Neural cell (in vitro differentiated cells): ENCODE results near the gene TAOK2. TPM values are rescaled to one million over a fixed set of nuclear protein-coding genes. Genes with fewer than 3 reads are reported as not detected.

Experiments used
- H2AFZ ChIP-seq: fragments of 200-600, 300-800 bp; sonication (generic), shearing (Covaris generic); 2 replicates; pipeline ENCODE4 v1.6.0; 2014; ENCODE audit warnings: low read depth, mild to moderate bottlenecking, antibody characterized with exemption, low read length, moderate library complexity
- H3F3A ChIP-seq: fragments of 200-600 bp; shearing (Covaris generic); 2 replicates; pipeline ENCODE4 v1.6.1; 2016; ENCODE audit warnings: mild to moderate bottlenecking, moderate library complexity, mixed read lengths, antibody characterized with exemption, low read length; ENCODE audit not compliant: insufficient read depth, poor library complexity, severe bottlenecking
- H3K27ac ChIP-seq: fragments of 200-600, 300-800 bp; sonication (generic), shearing (Covaris generic); 2 replicates; pipeline ENCODE4 v1.5.1; 2014; ENCODE audit warnings: mild to moderate bottlenecking, low read length, moderate library complexity
- H3K27me3 ChIP-seq: fragments of 300-800, 200-600 bp; sonication (generic), shearing (Covaris generic); 2 replicates; pipeline ENCODE4 v1.6.0; 2014; ENCODE audit warnings: mild to moderate bottlenecking, low read depth, low read length, moderate library complexity; ENCODE audit not compliant: insufficient read depth
- H3K36me3 ChIP-seq: fragments of 300-800, 200-600 bp; sonication (generic), shearing (Covaris generic); 2 replicates; pipeline ENCODE4 v1.5.1; 2014; ENCODE audit warnings: mild to moderate bottlenecking, antibody characterized with exemption, low read length, moderate library complexity; ENCODE audit not compliant: insufficient read depth
- H3K4me2 ChIP-seq: fragments of 300-800, 200-600 bp; sonication (generic), shearing (Covaris generic); 2 replicates; pipeline ENCODE4 v1.6.0; 2014; ENCODE audit warnings: mild to moderate bottlenecking, low read length
- H3K4me3 ChIP-seq: fragments of 300-800, 200-600 bp; sonication (generic), shearing (Covaris generic); 2 replicates; pipeline ENCODE4 v1.5.1; 2014; ENCODE audit warnings: mild to moderate bottlenecking, low read length, moderate library complexity
- H3K79me2 ChIP-seq: fragments of 200-600 bp; shearing (Covaris generic); replicated peaks from 2 replicates; pipeline ENCODE4 v1.6.0; 2014; ENCODE audit warnings: mild to moderate bottlenecking, low read length, moderate library complexity; ENCODE audit not compliant: insufficient read depth
- H3K9ac ChIP-seq: fragments of 300-800, 200-600 bp; sonication (generic), shearing (Covaris generic); 2 replicates; pipeline ENCODE4 v1.6.1; 2016; ENCODE audit warnings: mild to moderate bottlenecking, low read length, mixed read lengths
- H3K9me2 ChIP-seq: fragments of 200-600 bp; shearing (Covaris generic); 2 replicates; pipeline ENCODE4 v1.6.1; 2016; ENCODE audit warnings: mild to moderate bottlenecking, low read length, mixed read lengths; ENCODE audit not compliant: insufficient read depth
- H3K9me3 ChIP-seq: fragments of 200-600, 300-800 bp; sonication (generic), shearing (Covaris generic); 2 replicates; pipeline ENCODE4 v1.6.1; 2016; ENCODE audit warnings: mild to moderate bottlenecking, mixed run types, low read length, moderate library complexity, mixed read lengths
- H4K20me1 ChIP-seq: fragments of 200-600 bp; shearing (Covaris generic); 2 replicates; pipeline ENCODE4 v1.6.1; 2016; ENCODE audit warnings: mild to moderate bottlenecking, mixed run types; ENCODE audit not compliant: insufficient read depth
- EP300 ChIP-seq: fragments of 450-650 bp; conservative IDR thresholded peaks from 2 replicates; pipeline ENCODE4 v1.6.1; 2014; ENCODE audit warnings: antibody characterized with exemption, mild to moderate bottlenecking, moderate library complexity; ENCODE audit not compliant: poor library complexity, severe bottlenecking
- EZH2 ChIP-seq: fragments of 200-600, 300-800 bp; shearing (Covaris generic), sonication (generic); IDR thresholded peaks from 2 replicates; pipeline ENCODE4 v1.6.1; 2014; ENCODE audit warnings: antibody characterized with exemption, low read length, borderline replicate concordance, mild to moderate bottlenecking; ENCODE audit not compliant: insufficient read depth, poor library complexity, severe bottlenecking
- MXI1 ChIP-seq: fragments of 450-650 bp; conservative IDR thresholded peaks from 2 replicates; pipeline ENCODE4 v1.6.1; 2014; ENCODE audit warnings: antibody characterized with exemption, mild to moderate bottlenecking; ENCODE audit not compliant: poor library complexity, severe bottlenecking
- POLR2AphosphoS5 ChIP-seq: IDR thresholded peaks from 2 replicates; pipeline ENCODE4 v1.6.1; 2012
- RAD21 ChIP-seq: fragments of 450-650 bp; conservative IDR thresholded peaks from 2 replicates; pipeline ENCODE4 v1.6.1; 2014; ENCODE audit warnings: antibody characterized with exemption, mild to moderate bottlenecking, moderate library complexity
- SMC3 ChIP-seq: fragments of 450-650 bp; conservative IDR thresholded peaks from 2 replicates; pipeline ENCODE4 v1.6.1; 2014; ENCODE audit warnings: antibody characterized with exemption, mild to moderate bottlenecking, moderate library complexity; ENCODE audit not compliant: poor library complexity
- TAF1 ChIP-seq: IDR thresholded peaks from 2 replicates; pipeline ENCODE4 v1.6.1; 2012; ENCODE audit warnings: low read depth
- polyA plus RNA-seq: library from polyadenylated mRNA; depleted of rRNA; stranded (reverse); fragments of >200 nt; gene quantifications from 2 replicates; pipeline ENCODE4 v1.2.3, GENCODE V29; 2014
- TF ChIP-seq, protein P1 (sequence below): IDR thresholded peaks from 2 replicates; pipeline ENCODE4 v1.6.1; 2012; ENCODE audit warnings: borderline replicate concordance
- TF ChIP-seq, protein P2 (sequence below): fragments of 450-650 bp; IDR thresholded peaks from 2 replicates; pipeline ENCODE4 v1.5.1; 2014; ENCODE audit warnings: antibody characterized with exemption, mild to moderate bottlenecking, moderate library complexity; ENCODE audit not compliant: poor library complexity, severe bottlenecking

TAOK2 gene
- polyA plus RNA-seq, 1 donor from 2014 or later: 62.7 TPM

DNA sequence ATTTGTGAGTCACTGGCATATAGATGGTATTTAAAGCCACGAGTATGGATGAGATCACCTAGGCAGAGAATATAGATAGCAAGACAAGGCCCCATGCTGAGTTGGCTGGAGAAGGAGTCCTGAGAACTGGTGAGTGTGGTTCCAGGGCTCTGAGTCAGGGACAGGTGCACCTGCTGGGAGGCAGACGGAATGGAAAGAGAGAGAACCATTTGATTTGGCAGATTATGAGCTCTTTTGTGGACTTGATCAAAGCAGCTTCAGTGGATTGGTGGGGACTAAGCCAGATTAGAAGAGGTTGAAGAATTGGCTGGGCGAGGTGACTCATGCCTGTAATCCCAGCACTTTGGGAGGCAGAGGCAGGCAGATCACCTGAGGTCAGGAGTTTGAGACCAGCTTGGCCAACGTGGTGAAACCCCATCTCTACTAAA, 45.1 kb downstream of the TAOK2 start:
- H3K9me3 ChIP-seq: no peaks in the 10 kb centered on the region
- no peak overlapping the region for H3K4me2 ChIP-seq
- H2AFZ ChIP-seq: no peak overlapping the region
- H3F3A ChIP-seq: no peaks in the 10 kb centered on the region
- no peak overlapping the region for H3K9ac ChIP-seq
- H3K27me3 ChIP-seq: no peaks in the 10 kb centered on the region
- H3K79me2 ChIP-seq: no peaks in the 10 kb centered on the region
- TF ChIP-seq MXI1: no peak
- TF ChIP-seq SMC3: no peak
- no peak for TF ChIP-seq EP300
- TF ChIP-seq, protein P1, sequence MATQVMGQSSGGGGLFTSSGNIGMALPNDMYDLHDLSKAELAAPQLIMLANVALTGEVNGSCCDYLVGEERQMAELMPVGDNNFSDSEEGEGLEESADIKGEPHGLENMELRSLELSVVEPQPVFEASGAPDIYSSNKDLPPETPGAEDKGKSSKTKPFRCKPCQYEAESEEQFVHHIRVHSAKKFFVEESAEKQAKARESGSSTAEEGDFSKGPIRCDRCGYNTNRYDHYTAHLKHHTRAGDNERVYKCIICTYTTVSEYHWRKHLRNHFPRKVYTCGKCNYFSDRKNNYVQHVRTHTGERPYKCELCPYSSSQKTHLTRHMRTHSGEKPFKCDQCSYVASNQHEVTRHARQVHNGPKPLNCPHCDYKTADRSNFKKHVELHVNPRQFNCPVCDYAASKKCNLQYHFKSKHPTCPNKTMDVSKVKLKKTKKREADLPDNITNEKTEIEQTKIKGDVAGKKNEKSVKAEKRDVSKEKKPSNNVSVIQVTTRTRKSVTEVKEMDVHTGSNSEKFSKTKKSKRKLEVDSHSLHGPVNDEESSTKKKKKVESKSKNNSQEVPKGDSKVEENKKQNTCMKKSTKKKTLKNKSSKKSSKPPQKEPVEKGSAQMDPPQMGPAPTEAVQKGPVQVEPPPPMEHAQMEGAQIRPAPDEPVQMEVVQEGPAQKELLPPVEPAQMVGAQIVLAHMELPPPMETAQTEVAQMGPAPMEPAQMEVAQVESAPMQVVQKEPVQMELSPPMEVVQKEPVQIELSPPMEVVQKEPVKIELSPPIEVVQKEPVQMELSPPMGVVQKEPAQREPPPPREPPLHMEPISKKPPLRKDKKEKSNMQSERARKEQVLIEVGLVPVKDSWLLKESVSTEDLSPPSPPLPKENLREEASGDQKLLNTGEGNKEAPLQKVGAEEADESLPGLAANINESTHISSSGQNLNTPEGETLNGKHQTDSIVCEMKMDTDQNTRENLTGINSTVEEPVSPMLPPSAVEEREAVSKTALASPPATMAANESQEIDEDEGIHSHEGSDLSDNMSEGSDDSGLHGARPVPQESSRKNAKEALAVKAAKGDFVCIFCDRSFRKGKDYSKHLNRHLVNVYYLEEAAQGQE: no peak
- no peak for TF ChIP-seq POLR2AphosphoS5
- no peak for TF ChIP-seq TAF1
- TF ChIP-seq EZH2: no peak
- TF ChIP-seq RAD21: no peak
- TF ChIP-seq, protein P2, sequence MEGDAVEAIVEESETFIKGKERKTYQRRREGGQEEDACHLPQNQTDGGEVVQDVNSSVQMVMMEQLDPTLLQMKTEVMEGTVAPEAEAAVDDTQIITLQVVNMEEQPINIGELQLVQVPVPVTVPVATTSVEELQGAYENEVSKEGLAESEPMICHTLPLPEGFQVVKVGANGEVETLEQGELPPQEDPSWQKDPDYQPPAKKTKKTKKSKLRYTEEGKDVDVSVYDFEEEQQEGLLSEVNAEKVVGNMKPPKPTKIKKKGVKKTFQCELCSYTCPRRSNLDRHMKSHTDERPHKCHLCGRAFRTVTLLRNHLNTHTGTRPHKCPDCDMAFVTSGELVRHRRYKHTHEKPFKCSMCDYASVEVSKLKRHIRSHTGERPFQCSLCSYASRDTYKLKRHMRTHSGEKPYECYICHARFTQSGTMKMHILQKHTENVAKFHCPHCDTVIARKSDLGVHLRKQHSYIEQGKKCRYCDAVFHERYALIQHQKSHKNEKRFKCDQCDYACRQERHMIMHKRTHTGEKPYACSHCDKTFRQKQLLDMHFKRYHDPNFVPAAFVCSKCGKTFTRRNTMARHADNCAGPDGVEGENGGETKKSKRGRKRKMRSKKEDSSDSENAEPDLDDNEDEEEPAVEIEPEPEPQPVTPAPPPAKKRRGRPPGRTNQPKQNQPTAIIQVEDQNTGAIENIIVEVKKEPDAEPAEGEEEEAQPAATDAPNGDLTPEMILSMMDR: no peak
- H3K36me3 ChIP-seq: no peaks in the 10 kb centered on the region
- no peak overlapping the region for H3K27ac ChIP-seq
- no peaks in the 10 kb centered on the region for H4K20me1 ChIP-seq
- H3K4me3 ChIP-seq: no peak overlapping the region
- H3K9me2 ChIP-seq: no peaks in the 10 kb centered on the region

DNA sequence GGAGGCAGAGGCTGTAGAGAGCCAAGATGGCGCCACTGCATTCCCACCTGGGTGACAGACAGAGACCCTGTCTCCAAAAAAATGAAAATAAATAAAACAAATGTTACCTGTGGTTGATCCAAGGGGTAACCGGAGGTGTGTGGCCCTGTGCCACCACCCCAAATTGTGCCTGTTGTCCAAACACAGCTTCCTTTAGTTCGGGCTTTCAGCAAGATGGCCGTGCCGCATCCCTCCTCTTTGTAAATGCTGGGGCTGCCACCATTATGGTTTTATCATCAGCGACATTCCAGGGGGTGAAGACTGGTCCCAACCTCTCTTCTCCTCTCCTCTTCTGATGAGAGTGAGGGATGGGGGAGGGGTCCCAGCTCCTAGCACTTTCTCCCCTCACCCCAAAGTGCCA, 49.2 kb downstream of the TAOK2 start, which contains the start of gene C16orf92:
C16orf92 (plus strand) TSS at position 312 of the 400 bp plus-strand sequence. CDS start 143 bp downstream, outside the sequence.
- Histone ChIP-seq H3K9ac (no peak within 1 kb of the TSS), H3F3A (no peaks in the 10 kb centered on the region), H3K27ac (no peak within 1 kb of the TSS), H3K79me2 (no peaks in the 10 kb centered on the region), H3K27me3 (no peaks in the 10 kb centered on the region), H3K9me2 (no peaks in the 10 kb centered on the region), H3K9me3 (no peaks in the 10 kb centered on the region), H2AFZ (no peak within 1 kb of the TSS), H4K20me1 (no peaks in the 10 kb centered on the region), H3K4me3 (no peak within 1 kb of the TSS), H3K4me2 (no peak within 1 kb of the TSS), H3K36me3 (no peaks in the 10 kb centered on the region)
- TF ChIP-seq TAF1 (no peak), EP300 (no peak), POLR2AphosphoS5 (no peak)
- TF ChIP-seq, protein P2: no peak
- TF ChIP-seq, protein P1: no peak
